GM21528 (cell line): ENCODE measurements around the gene BUB1.
"Not testable (repeated sequence)": the region's sequence is repeated elsewhere in the genome, so short reads cannot be mapped to it uniquely, and the experiment has no call there.

Experiments
- ATAC-seq: cut with Tn5 transposase; IDR thresholded peaks from one replicate; pipeline ENCODE4 v1.9.1; 2021; ENCODE audit warnings: mild to moderate bottlenecking, moderate library complexity; ENCODE audit not compliant: unreplicated experiment, low FRiP score

Gene BUB1

DNA sequence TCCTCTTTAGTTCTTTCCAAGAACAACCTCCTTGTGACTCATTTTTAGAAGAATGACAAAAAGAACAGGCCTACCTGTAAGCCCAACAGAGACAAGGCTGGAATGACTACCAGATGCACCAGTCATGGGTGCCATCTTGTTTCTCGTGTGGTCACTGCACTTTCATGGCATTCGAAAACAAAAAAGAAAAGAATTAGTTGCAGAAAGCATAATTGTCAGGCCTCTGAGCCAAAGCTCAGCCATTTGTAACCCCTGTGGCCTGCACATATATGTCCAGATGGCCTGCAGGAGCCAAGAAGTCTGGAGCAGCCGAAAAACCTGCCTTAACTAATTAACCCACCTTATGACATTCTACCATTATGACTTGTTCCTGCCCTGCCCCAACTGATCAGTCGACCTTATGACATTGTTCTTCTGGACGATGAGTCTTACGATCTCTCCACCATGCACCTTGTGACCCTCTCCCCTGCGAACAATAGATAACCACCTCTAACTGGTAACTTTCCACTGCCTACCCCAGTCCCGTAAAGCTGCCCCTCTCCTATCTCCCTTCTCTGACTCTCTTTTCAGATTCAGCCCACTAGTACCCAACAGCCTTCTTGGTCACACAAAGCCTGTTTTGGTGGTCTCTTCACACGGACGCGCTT, 13.9 kb upstream of the BUB1 start:
- ATAC-seq, result no peak

GRCh38 chr2:110690083-110690965, 12.5 kb upstream of the BUB1 start:
- no peak for ATAC-seq

- no peak for ATAC-seq
Measured at GRCh38 chr2:110688594-110689091, 10.8 kb upstream of the BUB1 start.

- not testable (repeated sequence) for ATAC-seq
Measured at GRCh38 chr2:110687775-110688484, 10.1 kb upstream of the BUB1 start.

- no peak for ATAC-seq
Measured at GRCh38 chr2:110682872-110683271, 5.0 kb upstream of the BUB1 start.

- no peak for ATAC-seq
Measured at GRCh38 chr2:110682267-110682666, 4.4 kb upstream of the BUB1 start.

- no peak for ATAC-seq
Measured at GRCh38 chr2:110680709-110681108, 2.8 kb upstream of the BUB1 start.

- ATAC-seq, result no peak
Measured at GRCh38 chr2:110679865-110680264, 2.0 kb upstream of the BUB1 start.

GRCh38 chr2:110679337-110679707, 1.5 kb upstream of the BUB1 start:
- ATAC-seq, result no peak

GRCh38 chr2:110678457-110679336, 834 bp upstream of the BUB1 start:
- ATAC-seq, result peak; percentile 5

DNA sequence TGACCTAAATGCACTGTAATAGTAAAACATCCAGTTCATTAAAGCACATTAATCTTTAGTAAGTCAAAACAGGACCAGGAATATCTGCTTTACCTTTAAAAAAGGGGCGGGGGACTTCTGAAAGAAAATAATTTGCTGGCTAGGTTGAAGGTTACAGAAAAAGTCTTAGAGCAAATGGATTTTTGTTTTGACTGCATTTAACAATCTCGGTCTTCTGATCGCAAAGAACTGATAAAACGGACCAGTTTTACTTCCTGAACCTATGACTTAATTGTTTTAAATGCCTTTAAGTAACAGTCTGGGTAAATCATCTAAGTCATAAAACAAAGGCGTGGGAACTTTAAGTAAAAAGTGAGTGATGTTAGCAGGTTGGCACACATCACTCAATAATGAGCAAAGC, 783 bp downstream of the BUB1 start:
- no peak for ATAC-seq

DNA sequence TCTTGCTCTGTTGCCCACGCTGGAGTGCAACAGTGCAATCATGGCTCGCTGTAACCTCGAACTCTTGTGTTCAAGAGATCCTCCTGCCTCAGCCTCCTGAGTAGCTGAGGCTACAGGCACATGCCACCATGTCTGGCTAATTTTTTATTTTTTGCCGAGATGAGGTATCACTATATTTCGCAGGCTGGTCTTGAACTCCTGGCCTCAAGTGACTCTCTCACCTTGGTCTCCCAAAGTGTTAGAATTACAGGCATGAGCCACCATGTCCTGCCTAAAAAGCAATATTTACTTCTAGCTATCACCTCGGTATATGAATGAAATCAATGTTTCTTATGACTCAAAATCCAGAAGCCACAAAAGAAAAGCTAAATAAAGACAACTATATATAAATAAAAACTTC, 2.2 kb downstream of the BUB1 start:
- no peak for ATAC-seq

- ATAC-seq, result peak; percentile 85
Measured at GRCh38 chr2:110674620-110675555, 3.0 kb downstream of the BUB1 start.

DNA sequence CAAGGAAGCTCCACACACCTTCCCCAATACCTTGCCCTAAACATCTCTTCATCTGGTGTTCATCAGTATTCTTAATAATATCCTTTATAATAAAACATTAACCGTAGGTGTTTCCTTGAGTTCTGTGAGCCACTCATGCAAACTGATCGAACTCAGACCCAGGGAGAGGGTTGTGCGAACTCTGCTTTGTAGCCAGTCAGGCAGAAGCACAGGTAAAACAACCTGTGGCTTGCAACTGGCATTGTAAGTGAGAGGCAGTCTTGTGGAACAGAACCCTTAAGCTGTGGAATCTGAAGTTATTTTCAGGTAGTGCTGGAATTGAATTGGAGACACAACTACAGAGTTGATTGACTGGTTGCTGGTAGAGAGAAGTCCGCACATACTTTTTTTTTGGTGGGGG, 4.7 kb downstream of the BUB1 start:
- ATAC-seq, result no peak

DNA sequence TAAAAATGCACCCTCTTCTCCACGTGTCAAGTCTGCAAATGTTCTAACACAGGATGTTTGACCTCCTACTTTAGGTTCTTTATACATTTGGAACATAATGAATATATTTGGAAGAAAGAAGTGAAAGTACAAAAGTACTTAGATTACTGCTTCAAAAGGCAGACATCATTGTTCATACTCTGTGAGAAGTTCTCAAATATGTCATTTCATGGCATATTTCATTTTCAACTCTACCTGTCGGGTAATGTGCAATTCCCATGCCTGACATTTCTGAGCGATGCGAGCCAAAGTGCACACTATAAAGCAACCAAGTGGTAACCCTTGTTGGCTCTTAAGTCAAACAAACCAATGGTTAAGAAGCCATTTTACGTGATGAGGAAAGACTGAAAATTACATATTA, 7.0 kb downstream of the BUB1 start:
- ATAC-seq, result no peak

DNA sequence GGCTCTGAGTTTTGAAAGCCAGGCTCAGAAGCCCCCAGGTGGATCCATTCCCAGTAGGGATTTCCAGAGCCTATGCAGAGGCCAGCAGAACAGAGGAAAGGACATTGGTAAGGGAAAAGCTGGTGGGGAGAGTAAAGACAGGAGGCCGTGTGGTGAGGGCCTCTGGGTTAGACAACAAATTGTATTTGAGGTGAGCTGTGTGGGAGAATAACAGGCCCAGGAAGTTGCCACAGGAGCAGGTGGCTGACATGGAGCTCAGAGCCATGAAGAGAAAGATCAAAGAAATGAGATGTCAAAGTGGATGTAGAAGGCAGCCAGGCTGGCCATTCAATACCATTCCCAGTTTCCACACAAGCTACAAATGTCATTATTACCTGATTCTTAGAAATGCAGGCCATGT, 8.8 kb downstream of the BUB1 start:
- ATAC-seq, result no peak

DNA sequence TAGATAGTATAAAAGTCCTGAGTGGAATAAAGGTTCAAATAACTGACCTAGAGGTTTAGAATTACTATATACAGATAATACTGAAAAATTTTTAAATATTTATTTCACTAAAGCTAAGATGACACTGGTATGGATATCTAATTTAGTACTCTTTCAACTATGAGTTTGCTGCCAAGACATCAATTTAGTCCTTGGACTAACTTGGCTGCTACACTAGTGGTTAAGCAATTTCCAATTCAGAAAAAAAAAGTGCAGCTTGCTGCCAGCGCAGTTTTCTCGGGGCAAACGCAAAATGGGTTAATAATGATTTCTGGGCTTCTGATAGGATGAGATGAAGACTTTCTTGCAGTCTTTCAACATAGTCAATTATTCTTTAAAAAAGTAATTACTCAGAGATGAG, 10.8 kb downstream of the BUB1 start:
- no peak for ATAC-seq

GRCh38 chr2:110664135-110664534, 13.7 kb downstream of the BUB1 start:
- ATAC-seq, result no peak

- ATAC-seq, result no peak
Measured at GRCh38 chr2:110662560-110662959, 15.3 kb downstream of the BUB1 start.
